Measurements from ENCODE around the gene GRWD1.

- TF ChIP-seq, protein P1, sequence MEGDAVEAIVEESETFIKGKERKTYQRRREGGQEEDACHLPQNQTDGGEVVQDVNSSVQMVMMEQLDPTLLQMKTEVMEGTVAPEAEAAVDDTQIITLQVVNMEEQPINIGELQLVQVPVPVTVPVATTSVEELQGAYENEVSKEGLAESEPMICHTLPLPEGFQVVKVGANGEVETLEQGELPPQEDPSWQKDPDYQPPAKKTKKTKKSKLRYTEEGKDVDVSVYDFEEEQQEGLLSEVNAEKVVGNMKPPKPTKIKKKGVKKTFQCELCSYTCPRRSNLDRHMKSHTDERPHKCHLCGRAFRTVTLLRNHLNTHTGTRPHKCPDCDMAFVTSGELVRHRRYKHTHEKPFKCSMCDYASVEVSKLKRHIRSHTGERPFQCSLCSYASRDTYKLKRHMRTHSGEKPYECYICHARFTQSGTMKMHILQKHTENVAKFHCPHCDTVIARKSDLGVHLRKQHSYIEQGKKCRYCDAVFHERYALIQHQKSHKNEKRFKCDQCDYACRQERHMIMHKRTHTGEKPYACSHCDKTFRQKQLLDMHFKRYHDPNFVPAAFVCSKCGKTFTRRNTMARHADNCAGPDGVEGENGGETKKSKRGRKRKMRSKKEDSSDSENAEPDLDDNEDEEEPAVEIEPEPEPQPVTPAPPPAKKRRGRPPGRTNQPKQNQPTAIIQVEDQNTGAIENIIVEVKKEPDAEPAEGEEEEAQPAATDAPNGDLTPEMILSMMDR (IDR thresholded peaks at IDR 0.05) = no peak
- no peak for TF ChIP-seq POLR2A (IDR thresholded peaks at IDR 0.05)
- TF ChIP-seq EP300 (IDR thresholded peaks at IDR 0.05) = no peak
Measured at GRCh38 chr19:48480558-48481500, 35.0 kb downstream of the GRWD1 start.
